Inflammatory macrophage treated with lipopolysaccharide for 4 hours (primary cell): ENCODE results near the gene EVA1A.

ENCODE experiments used
- DNase-seq: peaks from one replicate; pipeline ENCODE4 v3.0.0-alpha.2; 2020

The EVA1A gene

DNA sequence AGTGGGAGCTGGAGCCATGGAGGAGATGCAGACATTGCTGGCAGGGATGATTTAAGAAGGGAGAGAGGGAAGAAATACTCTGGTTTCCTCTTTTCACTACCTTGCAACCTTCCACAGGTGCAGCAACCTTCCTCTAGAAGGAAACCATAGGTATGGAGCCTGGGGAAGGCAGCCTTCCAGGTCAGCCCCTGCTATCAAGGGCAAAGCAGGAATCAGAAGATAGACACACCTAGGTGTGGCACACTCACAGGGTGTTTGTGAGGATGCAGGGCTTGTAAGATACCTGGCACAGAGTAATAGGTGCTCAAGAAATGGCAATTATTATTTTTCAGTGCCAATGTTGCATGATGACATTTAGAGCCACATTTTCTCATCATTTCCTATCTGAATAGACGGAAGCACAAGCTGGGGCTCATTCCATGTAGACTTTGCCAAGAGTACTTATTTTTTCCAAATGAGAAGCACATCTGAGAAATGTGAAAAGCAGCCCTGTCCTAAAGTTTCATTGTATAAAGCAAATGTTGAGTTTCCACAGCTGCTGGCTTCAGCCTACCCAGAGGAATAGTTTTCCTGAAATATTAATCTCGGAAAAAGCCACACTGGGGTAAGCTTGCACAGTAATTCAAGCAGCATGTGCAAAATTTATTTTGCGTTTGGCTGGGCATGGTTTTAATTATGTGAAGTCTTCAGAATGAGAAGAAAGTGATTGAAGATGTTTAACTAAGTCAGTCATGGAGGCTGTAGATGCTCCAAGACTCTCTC lies 20.6 kb downstream of the EVA1A start:
- DNase-seq, result no peak

- DNase-seq, result no peak
These were observed 21.9 kb downstream of the EVA1A start for GRCh38 chr2:75538521-75539490.

GRCh38 chr2:75537658-75538057 lies 23.1 kb downstream of the EVA1A start:
- no peak for DNase-seq

- DNase-seq, result no peak
These were observed 27.6 kb downstream of the EVA1A start for GRCh38 chr2:75533135-75533534.

- DNase-seq, result no peak
These were observed 28.3 kb downstream of the EVA1A start for GRCh38 chr2:75532488-75532887.

GRCh38 chr2:75528221-75528977 lies 32.3 kb downstream of the EVA1A start:
- no peak for DNase-seq

DNA sequence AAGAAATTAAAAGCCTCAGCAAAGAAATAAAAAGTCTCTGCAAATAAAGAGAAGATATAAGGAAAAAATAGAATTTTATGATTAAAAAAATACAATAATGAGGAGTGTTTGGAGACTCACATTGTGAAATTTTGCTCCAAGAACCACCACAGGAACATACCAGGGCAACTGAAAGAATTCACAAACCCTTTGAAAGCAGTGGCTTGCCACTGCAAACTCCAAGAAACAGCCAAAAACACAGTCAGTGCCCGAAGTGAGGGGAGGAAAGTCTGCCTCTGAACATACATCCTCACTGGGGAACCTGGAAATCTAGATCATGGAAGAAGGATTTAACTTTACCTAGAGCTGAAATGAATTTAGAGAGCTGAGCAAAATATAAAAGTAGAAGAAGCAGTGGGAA lies 33.1 kb downstream of the EVA1A start:
- DNase-seq, result no peak

DNA sequence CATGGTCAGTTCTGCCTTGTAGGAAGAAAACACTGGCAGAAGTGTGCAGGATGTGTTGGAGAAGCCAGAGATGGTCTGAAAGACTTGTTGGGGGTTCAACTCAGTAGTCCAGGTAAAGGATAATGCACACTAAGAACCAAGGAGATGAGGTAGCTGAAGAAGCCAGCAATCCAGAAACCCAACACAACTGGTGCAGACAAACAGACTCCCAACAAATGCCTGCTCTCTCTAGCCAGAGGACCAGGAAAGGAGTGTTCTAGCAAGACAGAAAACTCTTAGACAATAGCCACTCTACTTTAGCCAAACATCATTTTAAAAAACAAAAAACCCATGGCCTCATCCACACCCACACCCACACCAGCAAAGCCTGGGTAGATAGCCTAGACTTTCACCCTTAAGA lies 33.9 kb downstream of the EVA1A start:
- DNase-seq, result no peak

GRCh38 chr2:75525434-75526310 lies 35.1 kb downstream of the EVA1A start:
- DNase-seq, result no peak

GRCh38 chr2:75524276-75524911 lies 36.3 kb downstream of the EVA1A start:
- DNase-seq, result no peak

DNA sequence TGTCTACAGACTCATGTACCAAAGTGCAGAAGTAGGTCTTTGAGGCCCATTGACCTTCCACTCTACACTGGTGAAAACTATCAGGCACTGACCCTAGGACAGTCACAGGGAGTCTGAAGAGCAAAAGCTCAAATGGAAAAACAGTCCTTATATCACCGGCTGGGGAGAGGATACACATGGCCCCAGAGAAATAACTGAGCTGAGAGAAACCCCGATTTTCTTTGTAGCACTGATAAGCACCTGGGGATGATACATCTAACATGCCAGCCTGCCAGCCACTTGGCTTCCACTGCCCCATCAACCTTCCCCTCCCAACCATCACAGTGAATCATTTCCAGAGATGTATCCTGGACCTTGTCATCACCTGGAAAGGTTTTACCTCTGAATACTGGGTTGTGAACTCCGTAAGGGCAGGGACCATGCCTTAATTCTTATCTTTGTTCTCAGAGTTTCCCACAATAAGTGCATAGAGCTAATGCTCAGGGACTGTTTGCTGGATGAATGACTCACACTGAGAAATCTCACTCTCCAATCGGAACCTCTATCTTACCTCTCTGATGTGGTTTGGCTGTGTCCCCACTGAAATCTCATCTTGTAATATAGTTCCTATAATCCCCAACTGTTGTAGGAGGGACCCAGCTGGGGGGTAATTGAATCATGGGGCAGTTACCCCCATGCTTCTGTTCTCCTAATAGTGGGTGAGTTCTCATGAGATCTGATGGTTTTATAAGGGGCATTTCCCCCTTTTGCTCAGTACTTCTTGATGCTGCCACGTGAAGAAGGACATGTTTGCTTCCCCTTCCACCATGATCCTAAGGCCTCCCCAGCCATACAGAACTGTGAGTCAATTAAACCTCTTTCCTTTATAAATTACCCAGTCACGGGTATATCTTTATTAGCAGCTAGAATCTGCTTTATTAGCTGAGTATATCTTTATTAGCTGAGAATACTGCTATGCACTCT lies 37.1 kb downstream of the EVA1A start:
- DNase-seq, result no peak

GRCh38 chr2:75522543-75523312 lies 38.0 kb downstream of the EVA1A start:
- DNase-seq, result no peak

- DNase-seq, result no peak
These were observed 39.4 kb downstream of the EVA1A start for GRCh38 chr2:75521225-75521872.

DNA sequence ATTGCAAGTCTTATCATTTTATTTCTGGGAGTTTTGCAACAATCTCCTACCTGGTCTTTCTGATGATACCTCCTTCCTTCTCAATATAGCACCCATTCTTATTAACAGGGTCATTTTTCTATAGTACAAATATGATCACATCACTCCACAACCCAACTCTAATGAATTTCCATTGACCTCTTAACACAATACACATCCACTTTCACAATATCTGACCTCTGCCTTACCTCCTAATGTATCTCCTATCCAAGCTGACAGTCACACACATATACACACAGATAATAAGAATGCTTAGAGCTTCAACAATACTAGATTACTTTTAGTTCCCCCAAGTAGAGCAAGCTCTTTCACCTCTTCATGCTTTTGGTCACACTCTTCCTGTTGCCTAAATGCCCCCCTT lies 40.9 kb downstream of the EVA1A start:
- no peak for DNase-seq

DNA sequence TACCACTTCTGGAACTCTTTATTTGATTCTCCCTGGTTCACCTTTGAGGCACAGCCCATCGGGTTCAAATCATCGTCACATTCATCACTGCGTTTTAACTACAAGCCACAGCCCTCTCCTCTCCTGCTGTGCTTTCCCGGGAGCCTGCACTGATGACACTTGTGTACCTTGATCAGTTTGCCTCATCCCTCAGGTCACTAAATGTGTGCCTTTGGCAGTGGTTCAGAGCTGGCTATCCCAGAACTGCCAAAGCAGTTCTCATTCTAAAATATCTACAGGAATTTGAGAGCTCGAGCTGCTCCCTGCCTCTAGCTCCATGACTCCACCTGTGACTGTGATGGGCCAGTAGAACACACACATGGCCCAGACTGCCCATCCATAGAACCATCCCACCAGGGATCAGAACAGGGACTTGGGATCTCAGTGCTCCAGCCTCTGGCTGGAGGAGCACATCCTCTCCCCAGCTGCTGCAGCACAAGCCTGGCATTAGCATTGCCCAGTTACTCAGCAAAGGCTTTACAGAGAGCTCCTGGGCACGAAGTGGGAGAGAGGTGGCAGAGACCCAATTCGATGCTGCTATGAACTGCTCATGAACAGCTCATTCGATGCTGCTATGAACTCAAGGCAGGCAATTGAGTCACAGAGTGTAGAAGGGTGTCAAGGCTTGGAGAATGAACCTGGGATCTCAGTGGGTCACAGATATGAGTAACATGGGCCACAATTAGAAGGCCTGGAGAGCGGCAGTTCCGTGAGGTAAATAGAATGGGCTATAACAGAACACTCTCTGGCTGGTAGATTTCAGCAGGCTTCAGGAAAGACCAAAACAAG lies 41.9 kb downstream of the EVA1A start:
- DNase-seq, result no peak

- no peak for DNase-seq
These were observed 43.0 kb downstream of the EVA1A start for GRCh38 chr2:75517547-75518230.
